ENCODE results near the gene PUS10.
"Not testable (repeated sequence)": the region's sequence is repeated elsewhere in the genome, so short reads cannot be mapped to it uniquely, and the experiment has no call there.

The PUS10 gene

DNA sequence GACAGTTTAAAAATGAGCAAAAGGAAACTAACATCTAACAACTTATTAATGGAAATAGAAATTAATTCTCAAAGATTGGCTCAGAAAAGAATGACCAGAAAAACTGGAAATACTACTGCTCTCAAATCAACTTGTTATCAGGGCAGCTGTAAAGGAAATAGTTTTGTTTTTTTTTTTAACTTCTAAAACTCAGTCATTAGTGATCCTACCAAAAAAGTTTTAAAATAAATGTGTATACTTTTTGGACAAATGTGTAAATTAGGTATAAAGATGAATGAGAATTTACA lies 52.6 kb downstream of the PUS10 start:
- no peak for DNase-seq

DNA sequence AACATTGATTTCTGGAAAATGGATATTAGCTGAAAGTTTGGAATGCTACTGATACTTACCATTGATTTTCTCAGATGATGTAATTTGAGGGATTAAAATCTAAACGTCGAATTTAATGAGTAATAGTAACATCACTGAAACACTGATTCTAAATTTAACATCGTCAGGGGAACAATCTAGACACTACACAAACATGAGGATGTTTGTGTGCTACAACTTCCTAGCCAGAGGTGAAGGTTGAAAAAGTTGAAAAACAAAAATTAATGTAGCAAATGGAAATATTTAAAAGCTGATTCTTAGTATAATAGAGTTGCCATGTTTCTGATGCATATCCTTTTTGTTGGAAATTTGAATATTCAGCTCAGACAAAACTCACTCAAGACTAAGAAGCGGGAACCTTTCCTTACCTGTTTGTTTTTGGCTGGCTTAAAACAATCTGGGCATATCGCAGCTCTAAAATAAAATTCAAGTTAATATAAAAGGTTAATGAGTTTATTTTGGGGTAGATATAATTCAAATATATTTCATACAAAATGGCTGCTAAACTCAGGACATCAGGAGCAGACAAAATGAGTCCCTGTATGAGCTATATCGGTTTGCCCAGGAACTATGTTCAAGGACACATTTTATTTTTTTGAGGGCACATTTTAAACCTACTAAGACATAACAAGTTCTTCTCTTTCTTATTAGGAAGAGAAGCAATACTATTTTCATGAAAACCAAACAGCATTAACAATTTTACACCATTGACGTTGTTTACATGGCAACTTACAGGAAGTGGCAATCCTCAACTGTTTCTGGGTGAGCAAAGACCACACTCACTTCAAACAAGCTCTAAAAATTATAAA lies 53.2 kb downstream of the PUS10 start:
- no peak for DNase-seq

- no peak for DNase-seq
Observed at GRCh38 chr2:60963190-60963589, 54.9 kb downstream of the PUS10 start.

DNA sequence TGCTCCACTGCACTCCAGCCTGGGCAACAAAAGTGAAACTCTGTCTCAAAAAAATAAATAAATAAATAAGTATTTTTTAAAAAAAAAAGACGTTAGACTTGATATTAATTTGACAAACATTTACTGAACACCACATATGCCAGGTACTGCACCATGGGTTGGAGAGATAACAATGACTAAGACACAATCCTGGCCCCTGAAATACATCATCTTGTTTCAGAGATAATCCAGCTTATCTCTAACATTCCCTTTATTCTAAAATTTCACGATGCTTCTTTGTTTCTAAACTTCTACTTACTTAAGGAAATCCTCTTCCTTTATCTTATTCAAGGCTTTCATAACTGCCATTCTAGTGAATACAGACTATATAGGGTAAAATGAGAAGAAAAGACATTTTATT lies 55.5 kb downstream of the PUS10 start:
- DNase-seq: no peak

- no peak for DNase-seq
Observed at GRCh38 chr2:60961457-60961856, 56.6 kb downstream of the PUS10 start.

- DNase-seq: no peak
Observed at GRCh38 chr2:60960706-60961105, 57.3 kb downstream of the PUS10 start.

- no peak for DNase-seq
Observed at GRCh38 chr2:60959501-60959900, 58.6 kb downstream of the PUS10 start.

GRCh38 chr2:60958800-60959199 lies 59.3 kb downstream of the PUS10 start:
- no peak for DNase-seq

DNA sequence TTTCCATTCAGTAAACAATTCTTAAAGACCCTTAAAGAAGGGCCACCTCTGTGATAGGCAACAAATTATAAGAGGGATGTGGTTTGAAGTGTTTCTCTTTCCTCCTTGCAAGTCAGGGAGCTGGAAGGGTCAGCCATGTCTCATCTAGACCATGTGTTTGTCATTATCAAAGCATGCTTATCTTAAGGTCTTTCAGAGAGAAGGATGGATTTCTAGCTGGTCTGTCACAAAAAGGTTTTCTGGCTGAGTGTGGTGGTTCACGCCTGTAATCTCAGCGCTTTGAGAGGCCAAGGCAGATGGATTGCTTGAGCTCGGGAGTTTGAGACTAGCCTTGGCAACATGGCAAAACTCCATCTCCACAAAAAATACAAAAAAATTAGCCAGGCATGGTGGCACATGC lies 59.7 kb downstream of the PUS10 start:
- DNase-seq: no peak

DNA sequence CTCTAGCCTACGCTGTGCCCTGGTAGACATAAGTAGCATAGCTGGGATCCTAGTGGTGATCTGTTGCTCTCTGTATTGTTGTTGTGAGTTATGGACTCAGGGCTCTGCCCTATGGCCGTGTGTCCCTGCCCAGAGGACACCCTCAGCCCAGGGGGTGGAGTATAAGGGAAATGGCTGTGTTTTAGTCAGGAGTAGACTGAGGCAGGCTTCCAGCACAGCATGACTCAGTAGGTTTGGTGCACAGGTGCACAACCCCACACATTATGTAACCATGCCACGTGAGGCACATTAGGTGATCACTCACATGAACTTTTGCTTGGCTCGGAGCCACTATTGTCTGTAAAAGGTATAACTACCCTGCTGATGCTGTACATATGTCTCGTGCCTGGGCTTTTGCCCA lies 60.4 kb downstream of the PUS10 start:
- DNase-seq: no peak

GRCh38 chr2:60957224-60957623 lies 60.8 kb downstream of the PUS10 start:
- no peak for DNase-seq

DNA sequence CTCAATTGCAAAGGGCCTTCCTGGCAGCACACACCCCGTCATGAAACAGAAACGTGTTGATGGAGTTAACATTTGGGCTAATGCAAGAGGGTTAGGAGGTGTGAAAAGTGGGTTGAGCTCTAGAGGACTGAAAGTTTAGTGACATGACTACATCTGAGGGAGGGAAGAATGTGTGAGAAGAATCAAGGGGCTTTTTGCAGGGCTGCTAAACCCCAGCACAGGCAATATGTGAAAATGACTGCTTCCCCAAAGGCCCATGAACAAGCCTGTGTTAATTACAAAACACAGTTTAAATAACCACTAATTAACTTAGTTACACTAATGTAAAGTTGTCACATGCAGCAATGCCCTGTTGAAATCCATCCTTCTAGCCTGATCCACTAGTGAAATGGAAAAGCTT lies 63.9 kb downstream of the PUS10 start:
- DNase-seq: no peak

GRCh38 chr2:60948926-60949579 lies 69.0 kb downstream of the PUS10 start:
- no peak for DNase-seq

- no peak for DNase-seq
Observed at GRCh38 chr2:60948161-60948560, 69.9 kb downstream of the PUS10 start.

GRCh38 chr2:60947056-60947455 lies 71.0 kb downstream of the PUS10 start:
- DNase-seq: no peak

GRCh38 chr2:60945341-60945740 lies 72.7 kb downstream of the PUS10 start:
- no peak for DNase-seq

- no peak for DNase-seq
Observed at GRCh38 chr2:60939622-60940021, 78.4 kb downstream of the PUS10 start.

DNA sequence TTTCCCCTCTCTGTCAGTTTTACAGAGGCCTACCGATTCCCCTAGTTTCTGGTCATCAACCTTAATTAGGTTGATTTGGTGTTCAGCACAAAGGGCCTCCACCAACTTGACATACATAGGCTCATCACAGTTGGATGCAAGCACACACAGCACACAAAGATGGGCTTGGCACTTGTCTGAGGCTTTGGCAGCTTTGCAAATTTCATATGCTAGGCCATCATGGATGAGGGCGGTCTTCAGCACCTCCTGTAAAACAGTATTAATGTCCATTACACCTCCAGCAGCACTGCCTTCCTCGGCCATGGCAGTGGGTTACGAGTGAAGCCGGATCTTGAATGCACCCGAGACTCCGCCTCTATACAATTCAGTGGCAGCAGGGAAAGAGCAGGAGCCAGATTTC lies 79.8 kb downstream of the PUS10 start:
- no peak for DNase-seq

GRCh38 chr2:60936757-60937156 lies 81.3 kb downstream of the PUS10 start:
- DNase-seq: no peak

- DNase-seq: no peak
Observed at GRCh38 chr2:60934165-60934722, 83.8 kb downstream of the PUS10 start.

GRCh38 chr2:60932954-60933353 lies 85.1 kb downstream of the PUS10 start:
- DNase-seq: no peak

- not testable (repeated sequence) for DNase-seq
Observed at GRCh38 chr2:60932061-60932460, 86.0 kb downstream of the PUS10 start.

GRCh38 chr2:60926741-60927552 lies 91.1 kb downstream of the PUS10 start:
- DNase-seq: no peak

Measured in stimulated activated CD4-positive, alpha-beta T cell treated with anti-CD3 and anti-CD28 coated beads, Interleukin-4, amount 100 ng/mL, for 1 hour (primary cell).